Suprapubic skin (tissue), 4 donors: Measurements from ENCODE around the gene MAGI1. TPM values are rescaled to one million over a fixed set of nuclear protein-coding genes. Genes with fewer than 3 reads are reported as not detected.
"Not testable (repeated sequence)": the region's sequence is repeated elsewhere in the genome, so short reads cannot be mapped to it uniquely, and the experiment has no call there.

Source experiments
- DNase-seq, 2 donors: peaks; one replicate each; pipeline ENCODE4 v3.0.0-alpha.2; 2019; ENCODE audit warnings: low spot score in 2 of 2
- H3K27ac ChIP-seq: fragments of 200-600 bp; sonication (generic); one replicate; pipeline ENCODE4 v1.5.1; 2019
- H3K27me3 ChIP-seq: fragments of 200-600 bp; sonication (generic); one replicate; pipeline ENCODE4 v1.5.1; 2019
- H3K36me3 ChIP-seq: fragments of 200-600 bp; sonication (generic); one replicate; pipeline ENCODE4 v1.5.1; 2019
- H3K4me1 ChIP-seq: fragments of 200-600 bp; sonication (generic); one replicate; pipeline ENCODE4 v1.5.1; 2019
- H3K4me3 ChIP-seq: fragments of 200-600 bp; sonication (generic); one replicate; pipeline ENCODE4 v1.5.1; 2019; ENCODE audit warnings: mild to moderate bottlenecking
- H3K9me3 ChIP-seq: fragments of 200-600 bp; sonication (generic); one replicate; pipeline ENCODE4 v1.5.1; 2019
- CTCF ChIP-seq, 2 donors: fragments of 200-600 bp in 1 of 2; fragments of 450-650 bp in 1 of 2; sonication (generic) in 1 of 2; IDR thresholded peaks; one replicate each; pipeline ENCODE4 v1.5.1; 2016 to 2019; ENCODE audit warnings: antibody characterized with exemption in 2 of 2, mild to moderate bottlenecking in 1 of 2, moderate library complexity in 1 of 2
- EP300 ChIP-seq: sonication (generic); formaldehyde crosslinking; IDR thresholded peaks from one replicate; pipeline ENCODE4 v1.6.1; 2017; ENCODE audit warnings: antibody characterized with exemption
- POLR2A ChIP-seq, 2 donors: fragments of 450-650 bp; IDR thresholded peaks; one replicate each; pipeline ENCODE4 v1.6.1; 2017; ENCODE audit warnings: antibody characterized with exemption in 2 of 2, mild to moderate bottlenecking in 2 of 2, moderate library complexity in 2 of 2
- POLR2AphosphoS5 ChIP-seq, 3 donors: sonication (generic); formaldehyde crosslinking; IDR thresholded peaks; one replicate each; pipeline ENCODE4 v1.6.1; 2017; ENCODE audit warnings: antibody characterized with exemption in 3 of 3
- WGBS: methylation state at CpG from one replicate; pipeline ENCODE4 v1.1.5; 2018; 5-methylcytosine and 5-hydroxymethylcytosine counted together
- total RNA-seq, 4 donors: library from RNA; depleted of rRNA; stranded (reverse); fragments of >200 nt; gene quantifications; one replicate each; pipeline ENCODE4 v1.1.0, GENCODE V29; 2016

The MAGI1 gene
- total RNA-seq, 4 donors from 2014 or later = 37.9 to 71.5 (median 48.6) TPM

- Histone ChIP-seq H3K4me3 (no peak overlapping the region), H3K27me3 (no peaks in the 10 kb centered on the region), H3K4me1 (no peaks in the 10 kb centered on the region), H3K27ac (no peak overlapping the region), H3K9me3 (no peaks in the 10 kb centered on the region), H3K36me3 (no peaks in the 10 kb centered on the region)
- WGBS = 94% methylated on average over 3 of the region's 3 CpGs
- TF ChIP-seq POLR2A (IDR thresholded peaks at IDR 0.05) (no peak), EP300 (no peak), POLR2AphosphoS5 (IDR thresholded peaks at IDR 0.05) (no peak), CTCF (IDR thresholded peaks at IDR 0.05) (no peak)
- DNase-seq = no peak
These were observed 468.8 kb downstream of the MAGI1 start for GRCh38 chr3:65569845-65570405.

DNA sequence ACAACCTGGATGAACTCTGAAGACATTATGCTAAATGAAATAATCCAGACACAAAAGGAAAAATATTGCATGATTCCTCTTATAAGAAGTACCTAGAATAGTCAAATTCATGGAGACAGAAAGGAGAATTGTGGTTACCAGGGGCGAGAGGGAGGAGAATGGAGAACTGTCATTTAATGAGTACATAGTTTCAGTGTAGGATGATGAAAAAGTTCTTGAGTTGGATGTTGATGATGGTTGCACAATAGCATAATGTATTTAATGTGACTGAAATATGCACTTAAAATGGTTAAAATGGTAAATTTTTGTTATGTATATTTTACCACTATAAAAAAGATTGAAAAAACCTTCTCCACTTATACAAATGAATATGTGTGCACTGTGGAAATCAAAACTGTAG is 469.6 kb downstream of the MAGI1 start:
- Histone ChIP-seq H3K27me3 (no peaks in the 10 kb centered on the region), H3K27ac (no peak overlapping the region), H3K9me3 (no peaks in the 10 kb centered on the region), H3K36me3 (no peaks in the 10 kb centered on the region), H3K4me1 (no peaks in the 10 kb centered on the region), H3K4me3 (no peak overlapping the region)
- TF ChIP-seq CTCF (IDR thresholded peaks at IDR 0.05) (no peak), EP300 (no peak), POLR2AphosphoS5 (IDR thresholded peaks at IDR 0.05) (no peak), POLR2A (IDR thresholded peaks at IDR 0.05) (no peak)
- 76% methylated on average over 1 of the region's 1 CpG for WGBS
- no peak for DNase-seq

DNA sequence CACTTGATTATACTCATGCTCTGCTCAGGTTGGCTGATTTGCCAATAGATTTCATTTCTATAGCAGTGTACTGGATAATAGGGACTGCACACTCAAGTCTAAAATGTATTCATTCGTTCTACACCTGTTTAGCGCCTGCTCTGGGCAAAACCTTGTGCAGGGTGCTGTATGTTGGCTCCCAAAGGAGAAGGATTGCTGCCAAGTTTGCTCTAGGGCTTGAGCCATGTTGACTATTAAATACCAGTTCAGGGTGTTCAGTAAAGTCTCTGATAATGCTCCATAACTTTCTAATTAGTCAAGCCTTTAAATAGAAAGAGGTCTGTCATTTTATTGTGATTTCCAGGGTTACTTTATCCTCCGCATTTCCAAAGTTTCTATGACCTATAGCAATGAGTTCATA is 470.2 kb downstream of the MAGI1 start:
- H3K27me3 ChIP-seq = no peaks in the 10 kb centered on the region
- H3K4me1 ChIP-seq = no peaks in the 10 kb centered on the region
- no peaks in the 10 kb centered on the region for H3K36me3 ChIP-seq
- H3K9me3 ChIP-seq = no peaks in the 10 kb centered on the region
- WGBS = 52% methylated on average over 3 of the region's 3 CpGs
- TF ChIP-seq POLR2A (IDR thresholded peaks at IDR 0.05) = no peak
- TF ChIP-seq POLR2AphosphoS5 (IDR thresholded peaks at IDR 0.05) = no peak
- TF ChIP-seq CTCF (IDR thresholded peaks at IDR 0.05) = no peak
- no peak for TF ChIP-seq EP300
- H3K27ac ChIP-seq = no peak overlapping the region
- no peak for DNase-seq
- H3K4me3 ChIP-seq = no peak overlapping the region

DNA sequence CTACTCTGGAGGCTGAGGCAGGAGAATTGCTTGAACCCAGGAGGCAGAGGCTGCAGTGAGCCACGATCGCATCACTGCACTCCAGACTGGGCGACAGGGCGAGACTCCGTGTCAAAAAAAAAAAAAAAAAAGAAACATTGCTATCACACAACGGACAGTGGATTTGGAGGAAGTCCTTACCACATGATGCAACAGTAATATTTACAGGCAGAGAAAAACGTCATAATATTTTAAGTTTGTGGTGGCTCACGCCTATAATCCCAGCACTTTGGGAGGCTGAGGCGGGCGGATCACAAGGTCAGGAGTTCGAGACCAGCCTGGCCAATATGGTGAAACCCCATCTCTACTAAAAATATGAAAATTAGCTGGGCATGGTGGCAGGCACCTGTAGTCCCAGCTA is 473.0 kb downstream of the MAGI1 start:
- WGBS = 88% methylated on average over 11 of the region's 11 CpGs
- H3K4me1 ChIP-seq, H3K36me3 ChIP-seq, H3K9me3 ChIP-seq, H3K27ac ChIP-seq, H3K4me3 ChIP-seq, DNase-seq, H3K27me3 ChIP-seq: not testable (repeated sequence)

DNA sequence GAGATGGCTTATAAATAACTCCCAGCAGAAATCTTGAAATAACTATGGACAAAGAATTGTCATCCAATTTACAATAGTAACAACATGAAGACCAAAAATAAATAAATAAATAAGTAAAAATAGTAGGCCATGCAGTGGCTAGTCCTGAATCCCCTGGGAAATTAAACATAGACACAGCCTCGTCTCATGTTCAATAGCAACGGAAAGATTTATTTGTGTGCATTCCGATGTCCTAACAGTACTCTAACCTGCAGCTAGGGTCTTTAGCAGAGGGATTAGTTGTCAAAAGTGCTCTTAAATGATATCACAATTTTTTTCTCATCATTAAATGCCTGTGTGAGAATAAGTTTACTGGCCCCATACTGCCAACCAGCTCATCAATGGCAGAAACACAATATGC is 474.2 kb downstream of the MAGI1 start:
- Histone ChIP-seq H3K4me3 (no peak overlapping the region), H3K4me1 (no peaks in the 10 kb centered on the region), H3K27ac (no peak overlapping the region), H3K27me3 (no peaks in the 10 kb centered on the region), H3K9me3 (no peaks in the 10 kb centered on the region), H3K36me3 (no peaks in the 10 kb centered on the region)
- 78% methylated on average over 3 of the region's 3 CpGs for WGBS
- DNase-seq = no peak
- TF ChIP-seq CTCF (IDR thresholded peaks at IDR 0.05) (no peak), EP300 (no peak), POLR2A (IDR thresholded peaks at IDR 0.05) (no peak), POLR2AphosphoS5 (IDR thresholded peaks at IDR 0.05) (no peak)

DNA sequence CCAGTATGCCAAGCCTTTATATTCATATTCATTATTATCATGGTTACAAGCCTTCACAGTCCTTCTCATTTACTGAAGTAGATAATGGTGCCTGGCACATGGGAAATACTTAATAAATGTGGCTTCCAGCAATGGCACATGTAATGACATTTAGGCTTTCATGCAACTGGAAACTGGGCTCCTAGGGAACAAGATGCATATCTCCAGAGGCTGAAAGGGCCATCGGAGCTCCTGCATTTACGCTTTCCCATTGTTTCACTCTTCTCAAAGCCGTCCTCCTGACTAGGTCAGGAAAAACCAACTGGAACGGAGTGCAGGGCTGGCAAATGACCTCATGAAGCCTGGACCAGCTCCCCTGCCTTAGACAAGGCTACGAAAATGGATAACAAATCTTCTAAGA is 474.9 kb downstream of the MAGI1 start:
- WGBS = 88% methylated on average over 5 of the region's 5 CpGs
- DNase-seq = no peak
- H3K27ac ChIP-seq = no peak overlapping the region
- H3K4me1 ChIP-seq = no peaks in the 10 kb centered on the region
- no peaks in the 10 kb centered on the region for H3K27me3 ChIP-seq
- H3K36me3 ChIP-seq = no peaks in the 10 kb centered on the region
- no peaks in the 10 kb centered on the region for H3K9me3 ChIP-seq
- no peak overlapping the region for H3K4me3 ChIP-seq
- TF ChIP-seq POLR2A (IDR thresholded peaks at IDR 0.05) = no peak
- no peak for TF ChIP-seq POLR2AphosphoS5 (IDR thresholded peaks at IDR 0.05)
- TF ChIP-seq EP300 = no peak
- TF ChIP-seq CTCF (IDR thresholded peaks at IDR 0.05) = no peak
